NCI-H226 (cell line): ENCODE measurements around the gene PER2.

Source experiments
- DNase-seq: peaks from one replicate; pipeline ENCODE4 v3.0.0-alpha.2; 2015

Gene PER2

GRCh38 chr2:238243496-238244076 lies 44.8 kb downstream of the PER2 start:
- no peak for DNase-seq

DNA sequence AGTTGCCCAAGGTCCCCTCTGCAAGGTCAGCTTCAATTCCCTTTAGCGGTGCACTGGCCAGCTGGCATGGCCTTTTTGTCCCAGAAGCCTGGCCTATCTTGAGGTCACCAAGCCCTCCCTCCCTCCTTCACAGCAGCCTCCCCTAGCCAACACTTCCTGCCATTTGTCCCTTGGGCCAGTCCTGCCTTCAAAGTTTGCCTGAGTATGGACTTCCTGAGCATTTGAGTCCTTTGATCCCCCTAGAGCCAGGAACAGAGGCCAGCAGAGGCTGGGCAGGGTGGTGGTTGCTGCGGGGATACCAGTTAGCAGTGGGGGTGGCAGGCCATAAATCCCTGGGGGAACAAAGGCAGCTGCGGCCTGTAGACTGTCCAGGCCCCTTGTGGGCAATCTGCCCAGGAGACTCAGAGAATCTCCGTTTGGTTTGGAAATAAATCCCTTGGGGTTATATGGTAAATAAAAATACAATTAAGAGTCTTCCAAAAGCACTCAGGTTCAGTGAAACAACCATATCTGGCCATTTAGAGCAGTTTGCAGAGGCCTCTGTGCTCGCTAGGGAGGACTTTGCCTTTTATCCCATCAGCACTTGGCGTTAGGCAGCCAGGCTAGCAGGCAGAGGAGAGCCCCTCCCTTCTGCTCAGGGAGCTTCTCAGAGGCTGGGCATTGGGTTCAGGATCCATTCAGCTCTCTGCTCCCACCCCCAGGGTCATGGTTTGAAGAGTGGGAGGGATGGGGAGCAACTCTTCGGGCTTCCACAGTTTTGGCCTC lies 45.5 kb downstream of the PER2 start:
- DNase-seq = no peak

DNA sequence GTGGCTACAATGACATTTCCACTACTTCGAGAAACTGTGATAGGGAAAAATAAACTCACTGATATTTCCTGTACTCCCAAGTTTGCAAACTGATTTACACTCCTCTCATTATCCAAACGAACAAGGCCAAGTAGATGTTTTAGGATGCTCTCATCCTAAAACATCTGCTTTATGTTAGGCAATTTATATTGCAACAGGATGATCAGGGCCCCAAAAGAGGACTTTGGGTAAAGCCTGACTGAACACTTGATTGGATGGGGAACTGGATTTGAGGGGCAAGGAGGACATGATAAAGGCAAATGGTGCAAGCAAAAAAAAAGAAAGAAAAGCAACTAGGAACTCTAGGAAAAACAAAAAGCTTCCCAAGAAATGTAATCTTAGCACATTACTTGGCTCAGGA lies 46.4 kb downstream of the PER2 start:
- DNase-seq = no peak

DNA sequence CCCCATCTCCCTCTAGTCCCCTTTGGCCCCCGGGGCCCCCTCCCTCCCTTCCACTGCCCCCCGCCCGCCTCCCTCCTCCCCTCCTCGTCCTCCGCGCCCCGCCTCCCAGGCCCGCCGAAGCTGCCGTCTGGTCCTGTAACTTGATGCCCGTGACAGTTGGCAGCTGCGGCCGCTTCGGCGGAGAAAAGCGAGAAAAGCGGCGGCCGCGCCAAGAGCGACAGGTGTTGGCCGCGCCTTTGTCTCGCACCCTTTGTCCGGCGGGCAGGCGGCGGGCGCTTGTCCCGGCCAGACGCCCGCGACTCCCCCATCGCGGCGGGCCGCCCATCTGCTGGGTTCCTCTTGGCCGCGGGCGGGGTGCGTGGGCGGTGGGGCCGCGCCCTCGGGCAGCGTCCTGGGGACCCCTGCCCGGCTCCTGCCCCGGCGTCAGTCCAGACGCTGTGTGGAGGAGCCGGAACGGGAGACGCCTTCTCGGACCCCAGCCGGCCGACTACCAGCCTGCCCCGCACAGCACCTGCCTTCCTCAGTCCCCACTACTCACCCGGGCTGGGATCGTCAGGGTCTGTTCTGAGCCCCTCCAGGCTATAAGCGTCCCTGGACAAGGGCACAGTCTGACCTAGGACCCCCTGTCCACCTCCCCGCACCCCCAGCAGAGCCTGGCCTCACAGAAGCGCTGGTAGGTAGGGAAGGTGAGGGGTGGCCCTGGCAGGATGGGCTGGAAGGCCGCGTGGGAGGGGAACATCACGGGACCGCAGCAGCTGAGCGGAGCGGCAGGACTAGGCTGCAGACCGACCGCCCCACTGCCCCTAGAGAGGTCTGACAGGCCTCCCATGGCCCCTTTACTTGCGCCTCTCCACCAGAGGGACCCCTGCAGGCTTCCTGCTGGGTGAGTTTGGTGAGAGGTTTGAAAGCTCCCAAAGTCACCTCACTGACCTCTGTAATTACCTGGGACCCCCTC lies 47.4 kb downstream of the PER2 start:
- peak; percentile 25 for DNase-seq

DNA sequence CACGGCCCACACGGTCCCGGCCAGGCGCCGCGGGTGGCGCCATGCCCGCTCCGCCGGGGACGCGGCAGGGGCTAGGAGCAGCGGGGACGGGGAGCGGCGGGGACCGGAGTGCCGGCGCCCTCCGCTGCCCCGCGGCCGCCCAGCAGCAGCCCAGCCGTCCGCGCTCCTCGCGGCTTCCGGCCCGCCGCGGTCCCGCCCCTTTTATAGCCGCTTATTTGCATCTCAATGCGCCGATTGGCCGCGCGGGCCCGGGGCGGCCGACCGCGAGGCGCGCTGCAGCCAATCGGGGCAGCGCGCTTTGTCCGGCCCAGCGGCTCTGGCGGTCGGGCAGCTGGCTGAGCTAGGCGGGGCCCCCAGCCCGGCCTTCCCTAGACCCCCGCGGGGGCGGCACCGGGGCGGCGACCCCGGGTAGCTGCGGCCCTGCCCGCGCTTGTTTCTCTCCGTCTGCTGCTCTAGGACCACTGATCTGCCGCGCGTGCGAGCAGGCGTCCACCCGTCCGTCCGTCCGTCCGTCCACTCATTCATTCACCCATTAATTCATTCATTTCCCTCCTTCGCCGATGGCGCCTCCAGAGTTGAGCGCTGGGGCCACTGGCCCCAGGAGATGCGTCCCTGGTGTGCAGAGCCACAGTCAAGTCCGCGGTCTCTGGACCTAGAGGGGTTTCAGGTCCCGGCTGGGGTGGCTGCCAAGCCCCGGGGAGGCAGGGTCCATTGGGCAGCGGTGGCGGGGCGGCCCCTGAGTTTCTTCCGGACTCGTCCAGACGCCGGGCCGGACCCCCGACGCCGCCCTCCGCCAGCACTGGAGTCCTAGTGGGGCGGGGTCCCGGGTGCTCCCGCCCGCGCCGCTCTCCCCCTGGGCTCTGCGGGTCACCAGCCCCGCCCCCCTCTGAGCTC lies 48.3 kb downstream of the PER2 start, which contains the start of gene HES6:
Gene HES6, minus strand, starts transcription at position 176 of the 894 bp plus-strand sequence. Its CDS starts 133 bp downstream, at position 43.
- DNase-seq = peak; percentile 89

DNA sequence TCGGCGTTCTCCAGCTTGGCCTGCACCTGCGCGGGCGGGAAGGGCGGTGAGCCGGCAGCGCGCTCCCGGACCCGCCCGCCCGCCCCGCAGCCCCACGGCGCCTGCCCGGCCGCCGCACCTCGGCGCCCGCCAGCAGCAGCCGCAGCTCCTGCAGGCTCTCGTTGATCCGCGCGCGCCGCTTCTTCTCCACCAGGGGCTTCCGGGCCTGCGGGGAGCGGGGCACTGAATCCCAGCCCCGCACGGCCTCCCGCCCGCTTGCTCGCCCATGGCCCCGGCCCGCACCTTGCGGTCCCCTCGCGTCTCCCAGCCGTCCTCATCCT lies 48.9 kb downstream of the PER2 start:
- DNase-seq = no peak

DNA sequence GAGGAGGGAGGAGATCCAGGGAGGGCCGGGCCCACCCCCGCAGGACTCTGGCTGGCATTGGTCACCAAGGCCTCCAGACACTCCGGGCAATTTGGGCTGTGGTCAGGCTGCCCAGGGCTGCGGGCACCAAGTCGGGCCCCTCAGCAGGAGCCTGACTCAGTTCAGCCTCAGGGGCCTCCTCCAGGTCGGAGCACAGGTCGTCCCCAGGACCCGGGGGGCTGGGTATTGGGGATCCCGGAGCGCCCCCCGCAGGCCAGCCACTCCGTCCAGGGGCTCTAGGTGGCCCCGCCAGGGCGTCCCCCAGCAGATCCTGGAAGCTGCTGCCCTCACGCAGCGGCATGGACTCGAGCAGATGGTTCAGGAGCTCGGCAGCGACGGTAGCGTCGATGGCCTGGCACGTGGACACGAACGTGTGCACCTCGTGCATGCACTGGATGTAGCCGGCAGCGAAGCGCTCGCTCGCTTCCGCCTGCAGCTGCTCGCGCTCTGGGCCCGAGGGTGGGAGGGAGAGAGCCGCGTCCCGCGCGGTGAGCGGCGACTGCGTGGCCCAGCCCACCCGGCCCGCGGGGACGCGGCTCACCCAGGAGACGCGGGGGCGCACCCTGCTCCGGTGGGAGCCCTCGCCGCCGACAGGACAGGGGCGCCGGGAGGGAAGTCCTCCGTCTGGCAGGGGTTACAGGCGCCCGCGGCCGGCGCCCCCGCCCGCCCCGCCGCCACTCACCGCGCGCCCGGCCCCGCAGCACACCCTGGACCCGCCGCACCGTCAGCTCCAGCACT lies 49.5 kb downstream of the PER2 start:
- no peak for DNase-seq

DNA sequence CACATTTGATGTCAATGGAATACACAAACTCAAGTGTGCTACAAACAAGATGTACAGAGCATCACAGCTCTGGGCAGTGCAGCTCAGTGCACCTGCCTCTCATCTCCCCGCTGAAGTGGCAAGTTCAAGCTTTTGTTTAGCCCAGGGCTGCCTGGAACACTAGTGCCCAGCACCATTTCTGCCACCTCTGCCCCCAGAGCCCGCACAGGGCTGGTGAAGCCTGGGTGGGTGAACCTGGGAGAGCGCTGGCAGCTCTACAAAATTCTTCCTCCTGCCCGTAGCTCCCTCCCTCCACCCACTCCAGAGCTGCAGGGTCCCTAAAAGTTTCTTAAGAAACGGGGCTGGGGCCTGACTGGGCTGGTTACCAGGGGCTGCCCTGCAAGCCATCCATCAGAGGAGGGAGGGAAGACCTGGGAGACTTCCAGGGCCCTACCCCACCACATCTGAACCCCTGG lies 50.1 kb downstream of the PER2 start:
- no peak for DNase-seq

DNA sequence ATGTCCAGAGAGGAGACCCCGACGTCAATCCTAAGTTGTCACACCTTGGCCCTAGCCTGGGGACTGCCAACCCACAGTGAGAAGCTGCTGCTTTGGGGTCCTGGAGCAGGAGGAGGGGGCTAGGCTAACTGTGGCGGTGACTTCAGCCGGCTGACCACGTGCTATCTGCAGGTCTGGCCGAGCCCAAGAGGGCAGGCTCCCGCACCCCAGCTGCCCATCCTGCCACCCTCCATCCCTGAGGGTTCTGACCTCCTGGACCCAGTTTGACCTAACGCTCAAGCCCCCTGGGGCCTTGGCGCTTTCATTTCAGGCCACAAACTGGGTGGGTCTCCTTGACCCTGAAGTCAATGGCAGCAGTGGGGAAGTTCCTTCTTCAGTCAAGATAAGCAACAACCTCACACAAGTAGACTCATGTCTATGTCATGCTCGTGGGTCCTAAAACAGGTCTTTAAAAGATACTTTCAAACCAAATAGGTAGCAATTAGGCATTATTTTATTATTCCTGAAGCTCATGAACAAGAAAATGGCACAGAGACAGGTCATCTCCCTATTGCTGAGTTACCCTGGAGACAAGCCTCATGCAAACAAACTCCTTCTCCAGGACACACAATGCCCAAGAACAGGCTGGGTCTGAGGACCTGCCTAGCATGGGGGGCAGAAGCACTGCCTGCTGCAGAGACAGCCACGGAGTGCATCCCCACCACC lies 50.8 kb downstream of the PER2 start:
- no peak for DNase-seq

DNA sequence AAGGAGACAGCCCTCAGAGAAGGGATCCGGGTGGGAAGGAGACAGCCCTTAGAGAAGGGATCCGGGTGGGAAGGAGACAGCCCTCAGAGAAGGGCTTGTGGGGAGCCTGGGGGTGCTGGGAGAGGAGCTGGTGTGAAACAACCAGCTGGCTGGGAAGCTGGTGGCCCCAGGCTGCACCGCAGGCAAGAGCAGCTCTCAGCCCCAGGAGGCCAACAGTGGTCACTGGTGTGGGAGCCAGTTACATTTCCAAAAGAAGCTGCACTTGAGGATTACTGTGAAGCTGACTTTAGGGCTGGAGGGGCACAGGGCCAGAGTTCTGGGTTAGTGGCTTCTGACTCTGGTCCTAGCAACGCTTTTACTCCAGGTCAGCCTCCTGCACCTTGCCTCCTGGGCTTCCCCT lies 51.8 kb downstream of the PER2 start:
- DNase-seq = no peak

- DNase-seq = no peak
These were observed 52.6 kb downstream of the PER2 start for GRCh38 chr2:238235856-238236255.

- DNase-seq = peak; percentile 29
These were observed 53.1 kb downstream of the PER2 start for GRCh38 chr2:238235331-238235732.

DNA sequence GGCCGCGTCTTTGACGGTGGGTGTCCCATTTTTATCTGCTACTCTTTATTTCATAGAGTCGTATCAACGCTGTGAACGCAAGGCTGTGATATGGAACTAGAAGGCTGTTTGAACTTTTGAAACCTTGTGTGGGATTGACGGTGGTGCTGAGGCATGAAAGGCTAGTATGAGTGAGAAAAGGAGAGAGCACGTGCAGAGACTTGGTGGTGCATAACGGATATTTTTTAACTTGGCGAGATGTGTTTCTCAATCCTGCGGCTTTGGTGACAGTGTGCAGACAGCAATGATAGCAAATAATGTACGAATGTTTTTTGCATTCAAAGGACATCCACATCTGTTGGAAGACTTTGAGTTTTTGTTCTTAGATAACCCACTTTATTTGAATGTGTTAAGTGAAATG lies 54.8 kb downstream of the PER2 start:
- DNase-seq = no peak

DNA sequence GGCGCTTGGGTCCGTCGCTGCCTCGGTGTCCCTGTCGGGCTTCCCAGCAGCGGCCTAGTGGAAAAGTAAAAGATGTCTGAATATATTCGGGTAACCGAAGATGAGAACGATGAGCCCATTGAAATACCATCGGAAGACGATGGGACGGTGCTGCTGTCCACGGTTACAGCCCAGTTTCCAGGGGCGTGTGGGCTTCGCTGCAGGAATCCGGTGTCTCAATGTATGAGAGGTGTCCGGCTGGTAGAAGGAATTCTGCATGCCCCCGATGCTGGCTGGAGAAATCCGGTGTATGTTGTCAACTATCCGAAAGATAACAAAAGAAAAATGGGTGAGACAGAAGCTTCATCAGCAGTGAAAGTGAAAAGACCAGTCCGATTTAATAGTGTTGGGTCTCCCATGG lies 56.6 kb downstream of the PER2 start:
- DNase-seq = no peak

DNA sequence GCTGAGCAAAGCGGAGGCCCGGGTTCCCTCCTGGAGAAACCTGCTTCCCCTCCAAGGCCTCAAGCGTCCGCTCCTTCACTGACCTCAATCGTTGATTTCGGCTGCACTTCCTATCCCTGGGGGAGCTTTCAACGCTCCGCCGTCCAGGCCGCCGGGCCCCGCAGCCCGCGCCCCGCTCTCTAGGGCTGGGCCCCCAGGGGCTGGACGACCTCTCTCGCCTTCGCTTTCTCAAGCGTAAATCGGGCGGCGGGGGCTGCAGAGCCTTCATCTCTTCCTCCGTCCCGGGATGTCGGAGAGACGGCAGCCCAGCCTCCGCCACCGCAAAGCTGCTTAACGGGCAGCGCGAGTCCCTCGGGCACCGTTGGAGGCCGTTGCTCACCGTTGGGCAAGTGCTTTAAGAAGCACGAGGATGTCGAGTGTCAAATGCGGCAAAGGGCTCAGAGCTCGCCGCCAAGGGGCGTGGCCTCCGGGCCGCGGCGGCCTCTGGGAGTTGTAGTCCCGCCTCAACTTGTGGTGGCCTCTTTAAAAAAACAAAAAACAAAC lies 57.1 kb downstream of the PER2 start:
- DNase-seq = no peak

DNA sequence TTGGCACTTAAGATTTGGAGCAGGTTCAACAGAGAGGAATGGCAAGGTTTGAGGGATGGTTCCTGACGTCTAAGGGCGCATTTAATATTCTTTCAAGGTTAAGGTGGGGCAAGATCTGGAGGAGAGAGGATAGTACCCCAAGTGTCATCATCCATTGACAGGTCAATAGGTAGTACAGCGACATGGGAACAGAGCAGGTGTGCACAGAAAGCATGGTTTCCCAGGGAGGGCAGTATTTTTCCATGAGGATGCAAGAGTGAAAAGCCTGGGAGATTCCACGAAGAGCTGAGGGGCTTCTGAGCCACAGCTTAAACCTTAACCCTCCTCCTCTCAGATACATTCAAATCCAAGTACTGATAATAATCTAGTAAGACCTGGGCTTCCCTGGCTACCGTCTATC lies 57.7 kb downstream of the PER2 start:
- DNase-seq = no peak

- DNase-seq = no peak
These were observed 59.7 kb downstream of the PER2 start for GRCh38 chr2:238228700-238229099.

- DNase-seq = no peak
These were observed 60.8 kb downstream of the PER2 start for GRCh38 chr2:238227587-238228032.

DNA sequence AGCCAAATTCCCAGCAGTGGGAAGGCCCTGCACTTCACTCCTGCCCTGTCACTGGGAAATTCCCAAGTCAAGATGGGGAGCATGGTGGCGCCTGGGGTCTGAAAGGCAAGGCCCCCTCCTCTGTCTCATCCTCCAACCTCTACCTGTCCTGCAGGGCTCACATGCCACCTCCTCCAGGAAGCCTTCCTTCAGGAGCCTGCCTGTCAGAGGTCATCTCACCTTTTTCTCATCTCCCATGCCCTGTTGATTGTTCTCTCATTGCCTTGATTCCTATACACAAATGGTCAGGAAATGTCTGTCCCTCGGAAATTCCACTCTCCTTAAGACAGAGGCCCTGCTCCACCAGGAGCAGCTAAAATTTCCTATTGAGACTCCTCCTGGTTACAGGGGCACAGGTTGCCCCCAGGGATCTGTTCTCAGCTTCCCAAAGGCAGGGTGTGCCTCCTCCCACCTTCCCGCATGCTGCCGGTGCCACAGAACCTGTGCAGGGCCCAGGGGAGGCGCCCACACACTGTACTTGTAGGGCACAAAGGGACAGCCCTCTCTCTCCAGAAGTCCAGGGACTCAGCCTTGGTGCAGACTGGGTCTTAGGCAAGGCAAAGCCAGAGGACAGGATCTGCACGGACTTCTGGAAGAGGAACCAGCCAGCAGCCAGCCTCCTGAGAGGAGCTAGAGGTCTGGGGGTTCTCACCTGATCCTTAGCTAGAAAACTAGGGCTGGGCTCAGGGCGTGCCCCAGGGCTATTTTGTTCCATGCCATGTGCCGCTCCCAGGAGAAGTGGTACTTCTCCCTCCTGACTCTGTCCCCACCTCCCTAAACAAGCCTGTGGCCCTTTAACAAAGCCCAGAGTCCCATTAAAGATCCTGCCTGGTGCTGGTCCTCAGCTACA lies 61.5 kb downstream of the PER2 start:
- DNase-seq = no peak
